Tibial artery (tissue), 4 donors: ENCODE data around the gene TBC1D1.
A peak's percentile ranks its signal among the peaks of the same experiment; 100 is the strongest.

Experiments
- DNase-seq, 2 donors: peaks; one replicate each; pipeline ENCODE4 v3.0.0-alpha.2; 2019
- H3K27ac ChIP-seq, 2 donors: fragments of 200-600 bp; sonication (generic) in 1 of 2; 1 replicate in 1 of 2; 2 replicates in 1 of 2; pipeline ENCODE4 v1.5.1; 2018 to 2019; ENCODE audit warnings: mild to moderate bottlenecking in 1 of 2
- H3K27me3 ChIP-seq, 2 donors: fragments of 200-600 bp; sonication (generic) in 1 of 2; one replicate each; pipeline versions ENCODE4 v1.5.1 to v1.6.0; 2016 to 2019
- H3K36me3 ChIP-seq, 3 donors: fragments of 200-600 bp; sonication (generic) in 2 of 3; one replicate each; pipeline ENCODE4 v1.5.1; 2016 to 2019; ENCODE audit warnings: mild to moderate bottlenecking in 2 of 3
- H3K4me1 ChIP-seq, 4 donors: fragments of 200-600 bp; sonication (generic) in 2 of 4; 1 replicate in 3 of 4; 2 replicates in 1 of 4; pipeline ENCODE4 v1.5.1; 2016 to 2019
- H3K4me3 ChIP-seq, 2 donors: fragments of 200-600 bp; sonication (generic) in 1 of 2; 1 replicate in 1 of 2; 2 replicates in 1 of 2; pipeline ENCODE4 v1.5.1; 2018 to 2019; ENCODE audit warnings: mild to moderate bottlenecking in 2 of 2
- H3K9me3 ChIP-seq, 3 donors: fragments of 200-600 bp; sonication (generic) in 1 of 3; one replicate each; pipeline ENCODE4 v1.5.1; 2016 to 2019
- CTCF ChIP-seq, 2 experiments: fragments of 200-600 bp in 1 of 2; fragments of 450-650 bp in 1 of 2; IDR thresholded peaks; one replicate each; pipeline ENCODE4 v1.5.1; 2017 to 2019; ENCODE audit warnings: antibody characterized with exemption in 2 of 2, mild to moderate bottlenecking in 1 of 2, moderate library complexity in 1 of 2
- intact Hi-C: fragments of 100-400 bp; cut with DNase I; formaldehyde crosslinking; loops from one replicate; pipeline ENCODE4 v1.15.0; 2023; ENCODE audit warnings: low total_unique reads

Gene TBC1D1

GRCh38 chr4:37890801-37891259 lies at the start of gene TBC1D1:
Gene TBC1D1, plus strand, starts transcription at chr4:37891084. Its CDS starts 11,012 bp downstream, at chr4:37902096.
- Histone ChIP-seq H3K4me3 (peak within 1 kb of the TSS; percentile 84 to 94), H3K27me3 (no peaks in the 10 kb centered on the region), H3K36me3 (no peaks in the 10 kb centered on the region), H3K4me1 (peaks cover 0 to 58% (median 15%) of the 10 kb centered on the region in 4 donors), H3K27ac (peak within 1 kb of the TSS; percentile 94 to 98), H3K9me3 (no peaks in the 10 kb centered on the region)
- intact Hi-C loops: loop anchor here (2.0 to 10.0 kb wide), 5 partner anchors 64 to 204 kb away; partner anchors contain the start of genes PGM2 and RELL1
- TF ChIP-seq CTCF (IDR thresholded peaks at IDR 0.05): no peak
- peak; percentile 64 to 90 for DNase-seq

- Histone ChIP-seq H3K4me3 (no peak overlapping the region), H3K9me3 (no peaks in the 10 kb centered on the region), H3K36me3 (peaks cover 36 to 80% (median 64%) of the 10 kb centered on the region in 3 donors), H3K4me1 (no peaks in the 10 kb centered on the region), H3K27me3 (no peaks in the 10 kb centered on the region), H3K27ac (no peak overlapping the region)
- intact Hi-C loops: no loop called here
- no peak for TF ChIP-seq CTCF (IDR thresholded peaks at IDR 0.05)
- DNase-seq: no peak
Measured at GRCh38 chr4:37844204-37844603, 46.7 kb upstream of the TBC1D1 start.

GRCh38 chr4:37845201-37845600 lies 45.7 kb upstream of the TBC1D1 start:
- Histone ChIP-seq H3K4me1 (no peaks in the 10 kb centered on the region), H3K4me3 (no peak overlapping the region), H3K27me3 (no peaks in the 10 kb centered on the region), H3K27ac (no peak overlapping the region), H3K36me3 (peaks cover 42 to 80% (median 67%) of the 10 kb centered on the region in 3 donors), H3K9me3 (no peaks in the 10 kb centered on the region)
- intact Hi-C loops: no loop called here
- DNase-seq: no peak
- no peak for TF ChIP-seq CTCF (IDR thresholded peaks at IDR 0.05)

GRCh38 chr4:37847311-37847884 lies 43.5 kb upstream of the TBC1D1 start:
- intact Hi-C loops: no loop called here
- Histone ChIP-seq H3K9me3 (no peaks in the 10 kb centered on the region), H3K4me1 (no peaks in the 10 kb centered on the region), H3K36me3 (peaks cover 37 to 82% (median 54%) of the 10 kb centered on the region in 3 donors), H3K4me3 (no peak overlapping the region), H3K27ac (no peak overlapping the region), H3K27me3 (no peaks in the 10 kb centered on the region)
- DNase-seq: no peak
- TF ChIP-seq CTCF (IDR thresholded peaks at IDR 0.05): no peak

GRCh38 chr4:37852376-37852775 lies 38.5 kb upstream of the TBC1D1 start:
- intact Hi-C loops: no loop called here
- no peak overlapping the region for H3K4me3 ChIP-seq
- no peak for TF ChIP-seq CTCF (IDR thresholded peaks at IDR 0.05)
- H3K27ac ChIP-seq: no peak overlapping the region
- H3K27me3 ChIP-seq: no peaks in the 10 kb centered on the region
- no peak for DNase-seq
- no peaks in the 10 kb centered on the region for H3K4me1 ChIP-seq
- no peaks in the 10 kb centered on the region for H3K9me3 ChIP-seq
- H3K36me3 ChIP-seq: peaks cover 24 to 92% (median 30%) of the 10 kb centered on the region in 3 donors
